ENCODE measurements around the gene TTC23. TPM values are rescaled to one million over a fixed set of nuclear protein-coding genes. Genes with fewer than 3 reads are reported as not detected.
A peak's percentile ranks its signal among the peaks of the same experiment; 100 is the strongest.

The TTC23 gene
- total RNA-seq, 1 donor from 2014 or later: 23.1 TPM

- TF ChIP-seq CTCF (IDR thresholded peaks at IDR 0.05): no peak
- Mint-ChIP-seq H3K4me1 (ENCODE audit: unreplicated experiment) (no peaks in the 10 kb centered on the region), H3K9me3 (ENCODE audit: unreplicated experiment) (no peaks in the 10 kb centered on the region), H3K36me3 (ENCODE audit: unreplicated experiment) (peaks cover 49% of the 10 kb centered on the region), H3K27me3 (ENCODE audit: unreplicated experiment) (no peaks in the 10 kb centered on the region), H3K4me3 (ENCODE audit: unreplicated experiment) (no peak overlapping the region), H3K27ac (ENCODE audit: unreplicated experiment) (no peak overlapping the region)
- no peak for DNase-seq (ENCODE audit: extremely low spot score, unreplicated experiment)
Measured at GRCh38 chr15:99224372-99225214, 24.8 kb downstream of the TTC23 start.

GRCh38 chr15:99213187-99213811 is 36.1 kb downstream of the TTC23 start:
- Mint-ChIP-seq H3K36me3 (ENCODE audit: unreplicated experiment) (peaks cover 27% of the 10 kb centered on the region), H3K4me1 (ENCODE audit: unreplicated experiment) (peaks cover 4% of the 10 kb centered on the region), H3K9me3 (ENCODE audit: unreplicated experiment) (no peaks in the 10 kb centered on the region), H3K27me3 (ENCODE audit: unreplicated experiment) (no peaks in the 10 kb centered on the region), H3K4me3 (ENCODE audit: unreplicated experiment) (no peak overlapping the region), H3K27ac (ENCODE audit: unreplicated experiment) (no peak overlapping the region)
- peak; percentile 95 for TF ChIP-seq CTCF (IDR thresholded peaks at IDR 0.05)
- no peak for DNase-seq (ENCODE audit: extremely low spot score, unreplicated experiment)

- Mint-ChIP-seq H3K4me3 (ENCODE audit: unreplicated experiment) (no peak overlapping the region), H3K9me3 (ENCODE audit: unreplicated experiment) (no peaks in the 10 kb centered on the region), H3K27ac (ENCODE audit: unreplicated experiment) (peak overlapping the region; percentile 12), H3K4me1 (ENCODE audit: unreplicated experiment) (peaks cover 4% of the 10 kb centered on the region), H3K27me3 (ENCODE audit: unreplicated experiment) (no peaks in the 10 kb centered on the region), H3K36me3 (ENCODE audit: unreplicated experiment) (peaks cover 18% of the 10 kb centered on the region)
- DNase-seq (ENCODE audit: extremely low spot score, unreplicated experiment): no peak
- no peak for TF ChIP-seq CTCF (IDR thresholded peaks at IDR 0.05)
Measured at GRCh38 chr15:99212406-99212805, 37.0 kb downstream of the TTC23 start.

- no peak for DNase-seq (ENCODE audit: extremely low spot score, unreplicated experiment)
- no peak overlapping the region for H3K4me3 Mint-ChIP-seq (ENCODE audit: unreplicated experiment)
- H3K36me3 Mint-ChIP-seq (ENCODE audit: unreplicated experiment): peaks cover 20% of the 10 kb centered on the region
- H3K9me3 Mint-ChIP-seq (ENCODE audit: unreplicated experiment): no peaks in the 10 kb centered on the region
- no peak overlapping the region for H3K27ac Mint-ChIP-seq (ENCODE audit: unreplicated experiment)
- TF ChIP-seq CTCF (IDR thresholded peaks at IDR 0.05): no peak
- peaks cover 4% of the 10 kb centered on the region for H3K4me1 Mint-ChIP-seq (ENCODE audit: unreplicated experiment)
- no peaks in the 10 kb centered on the region for H3K27me3 Mint-ChIP-seq (ENCODE audit: unreplicated experiment)
Measured at GRCh38 chr15:99211926-99212325, 37.5 kb downstream of the TTC23 start.

- Mint-ChIP-seq H3K27ac (ENCODE audit: unreplicated experiment) (no peak overlapping the region), H3K9me3 (ENCODE audit: unreplicated experiment) (peaks cover 13% of the 10 kb centered on the region), H3K27me3 (ENCODE audit: unreplicated experiment) (no peaks in the 10 kb centered on the region), H3K4me3 (ENCODE audit: unreplicated experiment) (no peak overlapping the region), H3K36me3 (ENCODE audit: unreplicated experiment) (peaks cover 32% of the 10 kb centered on the region), H3K4me1 (ENCODE audit: unreplicated experiment) (peaks cover 4% of the 10 kb centered on the region)
- DNase-seq (ENCODE audit: extremely low spot score, unreplicated experiment): no peak
- no peak for TF ChIP-seq CTCF (IDR thresholded peaks at IDR 0.05)
Measured at GRCh38 chr15:99210334-99210733, 39.0 kb downstream of the TTC23 start.
